ENCODE results near the gene CACNB1.
"Not testable (repeated sequence)": the region's sequence is repeated elsewhere in the genome, so short reads cannot be mapped to it uniquely, and the experiment has no call there.

CACNB1 gene

GRCh38 chr17:39174920-39175694 lies 22.4 kb downstream of the CACNB1 start:
- DNase-seq (ENCODE audit: low spot score), result peak; percentile 78

- DNase-seq (ENCODE audit: low spot score), result no peak
These were observed 23.8 kb downstream of the CACNB1 start for GRCh38 chr17:39173526-39174274.

GRCh38 chr17:39173080-39173479 lies 24.4 kb downstream of the CACNB1 start:
- DNase-seq (ENCODE audit: low spot score), result no peak

- DNase-seq (ENCODE audit: low spot score), result no peak
These were observed 25.5 kb downstream of the CACNB1 start for GRCh38 chr17:39171933-39172332.

GRCh38 chr17:39170558-39170957 lies 26.9 kb downstream of the CACNB1 start:
- no peak for DNase-seq (ENCODE audit: low spot score)

- no peak for DNase-seq (ENCODE audit: low spot score)
These were observed 27.4 kb downstream of the CACNB1 start for GRCh38 chr17:39170109-39170508.

- no peak for DNase-seq (ENCODE audit: low spot score)
These were observed 28.0 kb downstream of the CACNB1 start for GRCh38 chr17:39169518-39169917.

- no peak for DNase-seq (ENCODE audit: low spot score)
These were observed 28.4 kb downstream of the CACNB1 start for GRCh38 chr17:39169101-39169500.

GRCh38 chr17:39168503-39168902 lies 29.0 kb downstream of the CACNB1 start:
- not testable (repeated sequence) for DNase-seq (ENCODE audit: low spot score)

- no peak for DNase-seq (ENCODE audit: low spot score)
These were observed 30.0 kb downstream of the CACNB1 start for GRCh38 chr17:39167476-39167875.

GRCh38 chr17:39166437-39167335 lies 30.8 kb downstream of the CACNB1 start:
- DNase-seq (ENCODE audit: low spot score), result no peak

GRCh38 chr17:39165841-39166349 lies 31.6 kb downstream of the CACNB1 start, which contains the start of gene ARL5C:
TSS of gene ARL5C (minus strand) at chr17:39166161. CDS start at chr17:39165760, 401 bp downstream.
- DNase-seq (ENCODE audit: low spot score), result no peak

GRCh38 chr17:39165178-39165840 lies 32.2 kb downstream of the CACNB1 start:
- no peak for DNase-seq (ENCODE audit: low spot score)

- peak; percentile 85 for DNase-seq (ENCODE audit: low spot score)
These were observed 32.8 kb downstream of the CACNB1 start for GRCh38 chr17:39164675-39165143.

GRCh38 chr17:39161962-39162361 lies 35.5 kb downstream of the CACNB1 start:
- DNase-seq (ENCODE audit: low spot score), result no peak

GRCh38 chr17:39158623-39159022 lies 38.8 kb downstream of the CACNB1 start:
- no peak for DNase-seq (ENCODE audit: low spot score)

GRCh38 chr17:39156491-39156890 lies 41.0 kb downstream of the CACNB1 start:
- no peak for DNase-seq (ENCODE audit: low spot score)

- DNase-seq (ENCODE audit: low spot score), result no peak
These were observed 41.8 kb downstream of the CACNB1 start for GRCh38 chr17:39155654-39156053.

- DNase-seq (ENCODE audit: low spot score), result peak; percentile 80
These were observed 43.8 kb downstream of the CACNB1 start for GRCh38 chr17:39153599-39154051.

- no peak for DNase-seq (ENCODE audit: low spot score)
These were observed 45.3 kb downstream of the CACNB1 start for GRCh38 chr17:39151943-39152818.
